WTC11 (cell line): ENCODE results near the gene NUDT3.

Experiments used
- ATF3 ChIP-seq: sonication (generic); formaldehyde crosslinking; conservative IDR thresholded peaks from 2 replicates; pipeline ENCODE4 v1.8.1; 2022; ENCODE audit warnings: mild to moderate bottlenecking, missing genetic modification reagents
- CTCF ChIP-seq: fragments of 200-600 bp; IDR thresholded peaks from 2 replicates; pipeline ENCODE4 v1.8.0; 2022; ENCODE audit warnings: antibody characterized with exemption
- IRF2 ChIP-seq: sonication (generic); formaldehyde crosslinking; IDR thresholded peaks from 2 replicates; pipeline ENCODE4 v1.8.0; 2022; ENCODE audit warnings: low read depth, missing genetic modification reagents, borderline replicate concordance
- TEAD1 ChIP-seq: sonication (generic); formaldehyde crosslinking; IDR thresholded peaks from 2 replicates; pipeline ENCODE4 v1.8.0; 2022; ENCODE audit warnings: mild to moderate bottlenecking, missing genetic modification reagents
- TF ChIP-seq, protein P1 (sequence below): sonication (generic); formaldehyde crosslinking; IDR thresholded peaks from 2 replicates; pipeline ENCODE4 v1.8.1; 2023; ENCODE audit warnings: mild to moderate bottlenecking, missing genetic modification reagents, borderline replicate concordance
- TF ChIP-seq, protein P2 (sequence below): sonication (generic); formaldehyde crosslinking; IDR thresholded peaks from 2 replicates; pipeline ENCODE4 v1.8.1; 2023; ENCODE audit warnings: mild to moderate bottlenecking, missing genetic modification reagents, moderate library complexity

DNA sequence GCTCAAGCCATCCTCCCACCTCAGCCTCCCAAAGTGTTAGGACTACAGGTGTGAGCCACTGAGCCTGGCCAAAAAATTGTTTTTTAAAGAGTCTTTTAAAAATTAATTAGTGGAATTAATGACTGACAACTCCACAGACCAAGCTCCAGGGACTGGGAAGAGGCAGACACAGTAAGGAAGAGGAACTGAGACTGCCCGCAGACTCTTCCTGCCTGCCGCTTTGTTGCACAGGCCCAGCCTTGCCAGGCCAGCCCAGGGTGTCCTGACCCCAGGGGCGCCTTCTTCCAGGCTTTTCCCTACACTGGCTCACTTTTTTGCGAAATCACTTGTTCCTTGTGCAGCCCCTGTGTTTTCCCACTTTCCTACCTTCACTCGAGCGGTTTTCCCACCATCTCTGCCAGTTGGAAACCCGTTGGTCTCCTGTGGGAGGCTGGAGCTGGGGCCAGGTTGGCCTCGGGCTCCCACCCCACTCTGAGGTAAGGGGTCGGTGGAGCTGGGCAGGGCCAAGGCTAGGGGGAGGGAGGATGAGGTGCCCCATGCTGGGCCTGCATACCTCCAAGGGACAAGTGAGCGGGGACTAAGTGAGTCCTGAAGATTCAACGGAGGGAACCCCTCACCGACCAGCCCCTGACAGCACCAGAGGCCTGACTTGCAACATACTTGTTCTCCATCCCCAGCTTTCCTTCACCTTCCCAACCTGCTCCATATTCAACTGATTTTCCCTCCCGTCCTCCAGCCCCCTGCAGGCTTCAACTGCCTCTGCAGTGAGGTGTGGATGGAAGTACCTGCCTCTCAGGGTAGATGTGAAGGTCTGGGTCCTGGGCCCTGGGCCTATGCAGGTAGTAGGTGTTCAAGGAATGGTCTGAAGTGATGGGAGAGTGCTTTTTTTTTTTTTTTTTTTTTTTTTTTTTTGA is 120.2 kb downstream of the NUDT3 start:
- TF ChIP-seq IRF2 (CRISPR knock-in tag) (no peak), CTCF (no peak), ATF3 (CRISPR knock-in tag) (no peak), TEAD1 (CRISPR knock-in tag) (no peak)
- TF ChIP-seq, protein P1, sequence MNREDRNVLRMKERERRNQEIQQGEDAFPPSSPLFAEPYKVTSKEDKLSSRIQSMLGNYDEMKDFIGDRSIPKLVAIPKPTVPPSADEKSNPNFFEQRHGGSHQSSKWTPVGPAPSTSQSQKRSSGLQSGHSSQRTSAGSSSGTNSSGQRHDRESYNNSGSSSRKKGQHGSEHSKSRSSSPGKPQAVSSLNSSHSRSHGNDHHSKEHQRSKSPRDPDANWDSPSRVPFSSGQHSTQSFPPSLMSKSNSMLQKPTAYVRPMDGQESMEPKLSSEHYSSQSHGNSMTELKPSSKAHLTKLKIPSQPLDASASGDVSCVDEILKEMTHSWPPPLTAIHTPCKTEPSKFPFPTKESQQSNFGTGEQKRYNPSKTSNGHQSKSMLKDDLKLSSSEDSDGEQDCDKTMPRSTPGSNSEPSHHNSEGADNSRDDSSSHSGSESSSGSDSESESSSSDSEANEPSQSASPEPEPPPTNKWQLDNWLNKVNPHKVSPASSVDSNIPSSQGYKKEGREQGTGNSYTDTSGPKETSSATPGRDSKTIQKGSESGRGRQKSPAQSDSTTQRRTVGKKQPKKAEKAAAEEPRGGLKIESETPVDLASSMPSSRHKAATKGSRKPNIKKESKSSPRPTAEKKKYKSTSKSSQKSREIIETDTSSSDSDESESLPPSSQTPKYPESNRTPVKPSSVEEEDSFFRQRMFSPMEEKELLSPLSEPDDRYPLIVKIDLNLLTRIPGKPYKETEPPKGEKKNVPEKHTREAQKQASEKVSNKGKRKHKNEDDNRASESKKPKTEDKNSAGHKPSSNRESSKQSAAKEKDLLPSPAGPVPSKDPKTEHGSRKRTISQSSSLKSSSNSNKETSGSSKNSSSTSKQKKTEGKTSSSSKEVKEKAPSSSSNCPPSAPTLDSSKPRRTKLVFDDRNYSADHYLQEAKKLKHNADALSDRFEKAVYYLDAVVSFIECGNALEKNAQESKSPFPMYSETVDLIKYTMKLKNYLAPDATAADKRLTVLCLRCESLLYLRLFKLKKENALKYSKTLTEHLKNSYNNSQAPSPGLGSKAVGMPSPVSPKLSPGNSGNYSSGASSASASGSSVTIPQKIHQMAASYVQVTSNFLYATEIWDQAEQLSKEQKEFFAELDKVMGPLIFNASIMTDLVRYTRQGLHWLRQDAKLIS (CRISPR knock-in tag): no peak
- TF ChIP-seq, protein P2, sequence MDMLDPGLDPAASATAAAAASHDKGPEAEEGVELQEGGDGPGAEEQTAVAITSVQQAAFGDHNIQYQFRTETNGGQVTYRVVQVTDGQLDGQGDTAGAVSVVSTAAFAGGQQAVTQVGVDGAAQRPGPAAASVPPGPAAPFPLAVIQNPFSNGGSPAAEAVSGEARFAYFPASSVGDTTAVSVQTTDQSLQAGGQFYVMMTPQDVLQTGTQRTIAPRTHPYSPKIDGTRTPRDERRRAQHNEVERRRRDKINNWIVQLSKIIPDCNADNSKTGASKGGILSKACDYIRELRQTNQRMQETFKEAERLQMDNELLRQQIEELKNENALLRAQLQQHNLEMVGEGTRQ (CRISPR knock-in tag): no peak
